Kasumi-1 (cell line): ENCODE data around the gene SCYL1.
"Not testable (repeated sequence)": the region's sequence is repeated elsewhere in the genome, so short reads cannot be mapped to it uniquely, and the experiment has no call there.

Experiments used
- DNase-seq, 2 experiments: peaks; one replicate each; lab custom pipeline; 2025; lab: John Stamatoyannopoulos, UW

Gene SCYL1

DNA sequence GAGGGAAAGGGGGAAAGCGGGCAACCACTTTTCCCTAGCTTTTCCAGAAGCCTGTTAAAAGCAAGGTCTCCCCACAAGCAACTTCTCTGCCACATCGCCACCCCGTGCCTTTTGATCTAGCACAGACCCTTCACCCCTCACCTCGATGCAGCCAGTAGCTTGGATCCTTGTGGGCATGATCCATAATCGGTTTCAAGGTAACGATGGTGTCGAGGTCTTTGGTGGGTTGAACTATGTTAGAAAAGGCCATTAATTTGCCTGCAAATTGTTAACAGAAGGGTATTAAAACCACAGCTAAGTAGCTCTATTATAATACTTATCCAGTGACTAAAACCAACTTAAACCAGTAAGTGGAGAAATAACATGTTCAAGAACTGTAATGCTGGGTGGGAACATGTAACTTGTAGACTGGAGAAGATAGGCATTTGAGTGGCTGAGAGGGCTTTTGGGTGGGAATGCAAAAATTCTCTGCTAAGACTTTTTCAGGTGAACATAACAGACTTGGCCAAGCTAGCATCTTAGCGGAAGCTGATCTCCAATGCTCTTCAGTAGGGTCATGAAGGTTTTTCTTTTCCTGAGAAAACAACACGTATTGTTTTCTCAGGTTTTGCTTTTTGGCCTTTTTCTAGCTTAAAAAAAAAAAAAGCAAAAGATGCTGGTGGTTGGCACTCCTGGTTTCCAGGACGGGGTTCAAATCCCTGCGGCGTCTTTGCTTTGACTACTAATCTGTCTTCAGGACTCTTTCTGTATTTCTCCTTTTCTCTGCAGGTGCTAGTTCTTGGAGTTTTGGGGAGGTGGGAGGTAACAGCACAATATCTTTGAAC is 19.2 kb upstream of the SCYL1 start:
- no peak for DNase-seq

DNA sequence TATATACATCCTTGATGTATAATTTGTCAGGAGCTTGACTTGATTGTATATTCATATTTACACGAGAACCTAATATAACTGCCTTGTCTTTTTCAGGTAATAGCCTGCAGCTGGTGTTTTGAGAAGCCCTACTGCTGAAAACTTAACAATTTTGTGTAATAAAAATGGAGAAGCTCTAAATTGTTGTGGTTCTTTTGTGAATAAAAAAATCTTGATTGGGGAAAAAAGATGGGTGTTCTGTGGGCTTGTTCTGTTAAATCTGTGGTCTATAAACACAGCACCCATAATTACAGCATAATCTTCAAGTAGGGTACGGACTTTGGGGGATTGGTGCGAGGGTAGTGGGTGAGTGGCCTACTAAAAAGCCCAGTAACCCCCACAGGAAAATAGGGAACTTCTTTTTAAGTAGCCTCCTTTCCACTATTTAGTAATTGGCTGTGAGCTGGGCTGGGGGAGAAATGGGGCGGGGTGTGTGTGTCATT is 18.6 kb upstream of the SCYL1 start:
- peak in 1 of 2 experiments; percentile 43 for DNase-seq

DNA sequence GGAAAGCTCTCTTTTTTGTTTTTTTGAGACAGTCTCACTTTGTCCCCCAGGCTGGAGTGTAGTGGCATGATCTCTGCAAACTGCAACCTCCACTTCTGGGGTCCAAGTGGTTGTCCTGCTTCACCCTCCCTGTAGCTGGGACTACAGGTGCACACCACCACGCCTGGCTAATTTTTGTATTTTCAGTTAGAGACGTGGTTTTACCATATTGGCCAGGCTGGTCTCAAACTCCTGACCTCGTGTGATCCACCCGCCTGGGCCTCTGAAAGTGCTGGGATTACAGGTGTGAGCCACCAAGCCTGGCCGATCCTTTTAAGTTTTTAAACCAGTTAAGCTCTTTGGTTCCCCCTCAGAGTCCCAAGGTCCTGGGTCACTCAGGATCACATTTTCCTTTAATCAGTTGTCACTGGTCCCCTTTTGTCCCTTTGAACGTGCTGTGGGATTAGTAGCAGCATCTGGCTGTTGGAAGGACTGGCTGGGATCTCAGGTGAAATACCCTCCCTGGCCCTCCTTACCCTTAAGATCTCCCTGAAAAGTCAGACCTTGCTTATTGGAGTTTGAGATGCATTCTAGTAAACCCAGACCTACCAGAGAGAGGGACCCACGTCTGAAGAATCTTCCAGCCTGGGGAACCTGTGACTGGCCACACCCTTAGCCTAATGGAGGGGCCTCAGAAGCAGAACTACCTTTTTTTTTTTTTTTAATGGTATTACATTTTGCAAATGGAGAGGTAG is 17.9 kb upstream of the SCYL1 start:
- peak; percentile 67 to 72 for DNase-seq

DNA sequence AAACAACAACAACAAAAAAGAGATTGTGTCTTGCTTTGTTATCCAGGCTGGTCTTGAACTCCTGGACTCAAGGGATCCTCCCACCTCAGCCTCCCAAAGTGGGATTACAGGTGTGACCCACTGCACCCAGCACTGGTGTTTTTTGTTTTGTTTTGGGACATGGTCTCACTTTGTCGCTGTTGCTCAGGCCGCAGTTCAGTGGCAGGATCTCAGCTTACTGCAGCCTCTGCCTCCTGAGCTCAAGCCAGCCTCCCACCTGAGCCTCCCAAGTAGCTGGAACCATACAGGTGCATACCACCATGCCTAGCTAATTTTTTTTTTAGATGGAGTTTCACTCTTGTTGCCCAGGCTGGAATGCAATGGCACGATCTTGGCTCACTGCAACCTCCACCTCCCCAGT is 12.6 kb upstream of the SCYL1 start:
- DNase-seq = not testable (repeated sequence)

DNA sequence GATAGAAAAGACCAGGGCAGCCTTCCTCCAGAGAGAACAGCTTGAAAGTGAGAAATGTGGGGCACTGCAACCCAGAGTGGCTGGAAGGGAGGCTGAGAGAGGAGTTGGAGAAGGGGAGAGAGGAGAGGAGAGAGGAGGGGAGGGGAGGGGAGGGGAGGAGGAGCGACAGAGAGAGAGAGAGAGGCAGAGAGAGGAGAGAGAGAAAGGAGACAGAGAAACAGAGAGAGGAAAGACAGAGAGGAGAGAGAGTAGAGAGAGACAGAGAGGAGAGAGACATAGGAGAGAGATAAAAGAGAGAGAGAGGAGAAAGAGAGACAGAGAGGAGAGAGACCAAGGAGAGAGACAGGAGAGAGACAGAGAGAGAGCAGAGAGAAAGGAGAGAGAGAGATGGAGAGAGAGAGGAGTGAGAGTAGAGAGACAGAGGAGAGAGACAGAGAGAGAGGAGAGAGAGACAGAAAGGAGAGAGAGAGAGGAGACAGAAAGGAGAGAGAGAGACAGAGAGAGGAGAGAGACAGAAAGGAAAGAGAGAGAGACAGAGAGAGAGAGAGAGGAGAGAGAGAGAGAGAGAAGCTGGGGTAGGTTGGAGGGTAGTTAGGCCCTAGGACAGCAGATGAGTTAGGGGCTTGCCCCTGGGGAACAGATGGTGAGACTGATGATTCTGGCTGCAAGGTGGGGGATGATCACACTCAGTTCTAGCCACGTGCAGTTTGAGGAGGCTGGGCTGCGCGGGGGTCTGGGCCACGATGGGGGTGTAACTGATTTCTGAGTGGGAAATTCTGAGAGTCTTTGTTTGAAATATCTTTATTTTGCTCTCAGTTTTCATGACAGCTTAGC is 8.5 kb upstream of the SCYL1 start:
- no peak for DNase-seq

DNA sequence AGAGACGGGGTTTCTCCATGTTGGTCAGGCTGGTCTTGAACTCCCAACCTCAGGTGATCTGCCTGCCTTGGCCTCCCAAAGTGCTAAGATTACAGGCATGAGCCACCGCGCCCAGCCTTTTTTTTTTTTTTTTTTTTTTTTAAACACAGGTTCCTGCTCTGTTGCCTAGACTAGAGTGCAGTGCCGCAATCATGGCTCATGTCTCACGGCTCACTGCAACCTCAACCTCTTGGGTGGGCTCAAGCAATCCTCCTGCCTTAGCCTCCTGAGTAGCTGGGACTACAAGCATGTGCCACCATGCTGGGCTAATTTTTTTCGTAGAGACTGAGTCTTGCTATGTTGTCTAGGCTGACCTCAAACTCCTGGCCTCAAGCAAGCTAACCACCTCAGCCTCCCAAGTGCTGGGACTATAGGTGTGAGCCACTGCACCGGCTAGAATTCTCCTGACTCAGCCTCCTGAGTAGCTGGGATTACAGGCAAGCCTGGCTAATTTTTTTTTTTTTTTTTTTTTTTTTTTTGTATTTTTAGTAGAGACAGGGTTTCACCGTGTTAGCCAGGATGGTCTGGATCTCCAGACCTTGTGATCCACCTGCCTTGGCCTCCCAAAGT is 5.8 kb upstream of the SCYL1 start:
- not testable (repeated sequence) for DNase-seq

DNA sequence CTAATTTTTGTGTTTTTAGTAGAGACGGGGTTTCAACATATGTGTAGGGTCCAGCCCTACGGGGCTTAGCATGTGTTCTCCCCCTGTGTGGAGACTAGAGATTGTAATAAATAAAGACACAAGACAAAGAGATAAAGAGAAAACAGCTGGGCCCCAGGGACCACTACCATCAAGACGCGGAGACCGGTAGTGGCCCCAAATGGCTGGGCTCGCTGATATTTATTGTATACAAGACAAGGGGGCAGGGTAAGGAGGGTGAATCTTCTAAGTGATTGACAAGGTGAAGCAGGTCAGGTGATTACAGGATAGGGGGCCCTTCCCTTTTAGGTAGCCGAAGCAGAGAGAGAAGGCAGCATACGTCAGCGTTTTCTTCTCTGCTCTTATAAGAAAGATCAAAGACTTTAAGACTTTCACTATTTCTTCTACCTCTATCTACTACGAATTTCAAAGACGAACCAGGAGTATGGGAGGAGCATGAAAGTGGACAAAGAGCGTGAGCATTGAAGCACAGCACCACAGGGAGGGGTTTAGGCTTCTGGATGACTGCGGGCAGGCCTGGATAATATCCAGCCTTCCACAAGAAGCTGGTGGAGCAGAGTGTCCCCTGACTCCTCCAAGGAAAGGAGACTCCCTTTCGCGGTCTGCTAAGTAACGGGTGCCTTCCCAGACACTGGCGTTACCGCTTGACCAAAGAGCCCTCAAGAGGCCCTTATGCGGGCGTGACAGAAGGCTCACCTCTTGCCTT is 2.9 kb upstream of the SCYL1 start:
- not testable (repeated sequence) for DNase-seq

DNA sequence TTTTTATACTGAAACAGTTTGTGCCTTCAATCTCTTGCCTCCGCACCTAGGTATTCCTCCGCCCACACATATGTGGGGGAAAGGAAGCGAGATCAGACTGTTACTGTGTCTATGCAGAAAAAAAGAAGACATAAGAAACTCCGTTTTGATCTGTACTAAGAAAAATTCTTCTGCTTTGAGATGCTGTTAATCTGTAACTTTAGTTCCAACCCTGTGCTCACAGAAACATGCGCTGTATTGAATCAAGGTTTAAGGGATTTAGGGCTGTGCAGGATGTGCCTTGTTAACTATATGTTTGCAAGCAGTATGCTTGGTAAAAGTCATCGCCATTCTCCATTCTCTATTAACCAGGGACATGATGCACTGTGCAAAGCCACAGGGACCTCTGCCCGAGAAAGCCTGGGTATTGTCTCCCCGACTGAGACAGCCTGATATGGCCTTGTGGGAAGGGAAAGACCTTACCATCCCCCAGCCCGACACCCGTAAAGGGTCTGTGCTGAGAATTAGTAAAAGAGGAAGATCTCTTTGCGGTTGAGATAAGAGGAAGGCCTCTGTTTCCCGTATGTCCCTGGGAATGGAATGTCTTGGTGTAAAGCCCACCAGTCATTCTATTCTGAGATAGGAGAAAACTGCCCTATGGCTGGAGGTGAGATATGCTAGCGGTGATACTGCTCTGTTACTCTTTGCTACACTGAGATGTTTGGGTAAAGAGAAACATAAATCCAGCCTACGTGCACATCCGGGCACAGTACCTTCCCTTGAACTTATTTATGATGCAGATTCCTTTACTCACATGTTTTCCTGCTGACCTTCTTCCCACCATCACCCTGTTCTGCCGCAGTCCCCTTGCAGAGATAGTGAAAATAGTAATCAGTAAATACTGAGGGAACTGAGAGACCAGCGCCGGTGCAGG is 1.9 kb upstream of the SCYL1 start:
- DNase-seq = peak; percentile 80 to 84

DNA sequence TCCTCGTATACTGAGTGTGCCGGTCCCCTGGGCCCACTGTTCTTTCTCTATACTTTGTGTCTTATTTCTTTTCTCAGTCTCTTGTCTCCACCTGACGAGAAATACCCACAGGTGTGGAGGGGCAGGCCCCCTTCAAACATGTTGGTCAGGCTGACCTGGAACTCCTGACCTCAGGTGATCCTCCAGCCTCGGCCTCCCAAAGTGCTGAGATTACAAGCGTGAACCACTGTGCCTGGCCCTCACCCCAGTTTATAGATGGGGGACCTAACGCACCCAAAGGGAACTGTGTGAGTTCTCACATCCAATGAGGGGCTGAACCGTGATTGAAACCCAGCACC is 1.3 kb upstream of the SCYL1 start:
- DNase-seq = not testable (repeated sequence)

DNA sequence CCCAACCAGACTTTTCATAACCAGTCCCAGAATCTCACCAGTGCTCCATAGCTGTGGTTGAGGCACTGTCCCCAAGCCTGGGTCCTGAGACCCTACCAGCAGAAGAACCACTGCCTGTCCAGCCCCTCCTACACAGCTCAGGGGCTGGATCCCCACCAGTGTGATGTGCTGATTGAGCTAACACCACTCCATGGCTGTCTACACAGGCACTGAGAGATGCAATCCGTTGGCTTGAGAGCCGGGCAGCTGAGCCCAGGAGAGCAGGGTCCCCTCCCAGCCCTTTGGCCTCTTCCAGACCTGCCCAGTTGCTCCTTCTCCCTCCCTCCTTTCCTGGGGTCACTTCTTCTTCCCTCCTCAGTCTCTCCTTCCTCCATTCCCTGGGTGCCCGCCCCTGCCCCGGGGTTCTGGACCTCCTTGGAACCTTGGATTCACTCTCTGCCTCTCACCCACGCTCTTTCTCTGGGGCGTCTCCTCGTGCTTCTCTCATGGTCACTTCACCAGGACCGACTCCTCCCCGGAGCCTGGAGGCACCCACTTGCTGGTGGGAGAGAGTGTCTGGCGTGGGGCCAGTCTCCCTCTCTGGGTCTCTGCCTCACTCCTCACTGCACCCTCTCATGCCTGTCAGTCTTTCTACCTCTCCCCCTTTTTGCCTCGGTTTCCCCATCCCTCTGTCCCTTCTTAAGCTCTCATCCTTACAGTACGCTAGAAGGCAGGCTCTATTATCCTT is 706 bp upstream of the SCYL1 start:
- DNase-seq = no peak

DNA sequence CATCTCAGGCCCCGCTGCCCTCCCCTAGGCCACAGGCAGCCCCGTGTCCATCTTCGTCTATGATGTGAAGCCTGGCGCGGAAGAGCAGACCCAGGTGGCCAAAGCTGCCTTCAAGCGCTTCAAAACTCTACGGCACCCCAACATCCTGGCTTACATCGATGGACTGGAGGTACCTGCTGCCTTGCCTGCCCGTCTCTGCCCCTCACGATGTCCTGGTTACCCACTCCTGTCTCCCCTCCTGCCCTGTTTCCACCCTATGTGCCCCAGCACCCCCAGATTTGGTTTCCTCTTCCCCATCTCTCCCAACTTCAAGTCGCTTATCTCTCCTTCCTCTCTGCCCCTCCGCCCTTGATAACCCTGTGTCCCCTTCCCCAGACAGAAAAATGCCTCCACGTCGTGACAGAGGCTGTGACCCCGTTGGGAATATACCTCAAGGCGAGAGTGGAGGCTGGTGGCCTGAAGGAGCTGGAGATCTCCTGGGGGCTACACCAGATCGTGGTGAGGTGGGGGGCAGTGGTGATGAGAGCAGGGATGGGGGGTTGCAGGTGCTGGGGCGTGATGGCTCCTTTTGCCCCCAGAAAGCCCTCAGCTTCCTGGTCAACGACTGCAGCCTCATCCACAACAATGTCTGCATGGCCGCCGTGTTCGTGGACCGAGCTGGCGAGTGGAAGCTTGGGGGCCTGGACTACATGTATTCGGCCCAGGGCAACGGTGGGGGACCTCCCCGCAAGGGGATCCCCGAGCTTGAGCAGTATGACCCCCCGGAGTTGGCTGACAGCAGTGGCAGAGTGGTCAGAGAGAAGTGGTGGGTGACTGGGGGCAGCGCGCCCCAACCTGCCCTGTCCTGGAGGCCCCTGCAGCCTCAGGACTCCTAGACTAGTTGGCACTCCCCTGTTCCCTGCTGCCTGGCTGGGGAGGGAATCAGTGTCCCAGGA is 930 bp downstream of the SCYL1 start:
- no peak for DNase-seq

DNA sequence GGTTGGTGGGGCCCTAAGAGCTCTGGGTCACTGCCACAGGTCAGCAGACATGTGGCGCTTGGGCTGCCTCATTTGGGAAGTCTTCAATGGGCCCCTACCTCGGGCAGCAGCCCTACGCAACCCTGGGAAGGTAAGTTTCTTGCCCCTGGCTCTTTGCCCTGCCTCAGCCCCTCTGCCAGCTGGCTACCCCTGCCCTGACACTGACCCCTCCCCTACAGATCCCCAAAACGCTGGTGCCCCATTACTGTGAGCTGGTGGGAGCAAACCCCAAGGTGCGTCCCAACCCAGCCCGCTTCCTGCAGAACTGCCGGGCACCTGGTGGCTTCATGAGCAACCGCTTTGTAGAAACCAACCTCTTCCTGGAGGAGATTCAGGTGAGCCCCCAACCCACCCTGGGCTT is 1.9 kb downstream of the SCYL1 start:
- DNase-seq = no peak

DNA sequence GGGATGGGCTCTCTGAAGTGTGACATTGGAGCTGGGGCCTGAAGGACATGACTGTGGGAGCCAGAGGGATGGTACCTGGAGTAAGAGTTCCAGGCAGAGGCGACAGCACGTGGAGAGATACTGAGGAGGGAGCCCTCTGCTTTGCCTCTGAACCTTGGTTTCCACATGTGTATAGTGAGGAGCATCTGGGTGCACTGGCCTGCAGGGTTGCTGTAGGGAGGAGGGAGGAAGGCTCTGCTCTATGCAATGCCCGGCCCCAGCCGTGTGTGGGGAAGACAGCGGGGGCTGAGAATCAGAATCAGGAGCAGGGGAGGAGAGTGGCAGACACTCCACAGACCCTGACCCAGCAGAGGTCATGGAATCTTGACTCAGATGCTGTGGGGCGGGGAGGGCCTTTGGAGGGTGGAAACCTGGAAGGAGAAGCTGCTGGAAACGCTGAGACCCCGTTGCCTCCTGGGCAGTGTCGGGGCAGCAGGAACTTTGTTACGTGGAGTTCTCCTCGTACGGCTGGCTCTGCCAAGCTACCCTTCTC is 4.0 kb downstream of the SCYL1 start:
- DNase-seq = no peak

DNA sequence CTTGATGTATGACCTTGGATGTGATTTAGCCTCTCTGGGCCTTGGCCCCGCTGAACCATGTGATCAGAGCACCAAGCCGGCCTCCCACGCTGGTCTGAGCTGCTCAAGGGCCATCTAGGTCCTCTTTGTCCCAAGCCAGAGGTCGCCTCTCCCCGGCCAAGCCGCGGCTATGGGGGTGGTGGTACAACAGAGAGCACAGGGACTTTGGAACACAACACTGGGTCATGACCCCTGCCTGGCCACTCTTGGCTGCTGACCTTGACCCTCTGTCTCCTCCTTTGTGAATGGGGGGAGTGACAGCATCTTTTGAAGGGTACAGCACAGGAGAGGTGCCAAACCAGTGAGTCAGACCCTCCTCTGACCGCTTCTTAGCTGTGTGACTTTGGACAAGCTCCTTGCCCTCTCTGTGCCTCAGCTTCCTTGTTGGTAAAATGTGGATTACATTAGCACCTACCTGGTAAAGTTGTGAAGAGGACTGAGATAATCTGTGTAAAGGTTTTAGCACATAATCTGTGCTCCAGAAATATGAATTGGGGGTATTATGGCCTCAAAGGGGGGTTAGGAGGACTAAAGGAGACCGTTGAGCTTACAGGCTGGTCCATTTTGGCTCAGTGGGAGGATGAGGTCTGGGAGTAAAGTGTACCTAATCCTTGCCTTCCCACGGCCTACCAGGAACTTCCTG is 4.7 kb downstream of the SCYL1 start:
- DNase-seq = no peak

DNA sequence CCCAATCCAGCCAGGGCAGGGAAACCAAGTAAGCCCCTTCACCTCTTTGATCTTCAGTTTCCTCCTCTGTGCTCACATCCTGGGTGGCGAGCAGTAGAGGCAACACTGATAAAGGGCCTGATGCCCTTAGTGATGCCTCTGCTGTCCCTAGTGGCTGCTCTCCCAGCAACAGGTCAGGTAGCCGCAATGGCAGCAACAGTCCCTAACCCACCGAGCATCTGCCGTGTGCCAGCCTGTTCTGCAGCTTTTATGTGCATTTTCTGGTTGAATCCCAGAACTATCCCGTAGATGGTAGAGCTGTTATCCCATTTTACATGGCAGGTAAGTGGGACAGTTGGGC is 5.2 kb downstream of the SCYL1 start:
- peak in 1 of 2 experiments; percentile 46 for DNase-seq

DNA sequence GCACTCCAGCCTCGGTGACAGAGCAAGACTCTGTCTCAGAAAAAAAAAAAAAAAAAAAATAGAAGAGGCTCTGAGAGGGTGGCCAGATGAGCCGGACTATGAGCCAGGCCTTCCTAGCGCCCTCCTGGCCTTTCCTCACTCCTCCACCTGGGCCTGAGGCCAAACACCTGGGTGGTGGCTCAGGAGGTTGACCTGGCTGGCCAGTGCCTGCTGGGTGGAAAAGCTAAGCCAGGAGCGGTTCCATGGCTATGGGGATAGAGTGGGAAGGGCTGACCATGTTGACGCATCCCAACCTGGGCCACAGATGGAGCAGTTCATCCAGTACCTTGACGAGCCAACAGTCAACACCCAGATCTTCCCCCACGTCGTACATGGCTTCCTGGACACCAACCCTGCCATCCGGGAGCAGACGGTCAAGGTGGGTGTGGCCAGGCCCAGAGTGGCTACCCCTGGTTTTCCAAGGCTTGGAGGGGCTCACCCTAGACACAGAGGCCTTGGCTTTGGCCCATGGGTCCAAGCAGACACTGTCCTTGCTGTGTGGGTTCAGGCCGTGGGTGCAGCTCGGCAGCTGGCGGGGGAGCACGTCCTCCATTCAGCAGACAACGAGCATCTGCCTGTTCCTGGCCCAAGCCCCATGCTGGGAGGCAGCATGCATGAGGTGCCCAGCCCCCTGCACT is 7.6 kb downstream of the SCYL1 start:
- no peak for DNase-seq

DNA sequence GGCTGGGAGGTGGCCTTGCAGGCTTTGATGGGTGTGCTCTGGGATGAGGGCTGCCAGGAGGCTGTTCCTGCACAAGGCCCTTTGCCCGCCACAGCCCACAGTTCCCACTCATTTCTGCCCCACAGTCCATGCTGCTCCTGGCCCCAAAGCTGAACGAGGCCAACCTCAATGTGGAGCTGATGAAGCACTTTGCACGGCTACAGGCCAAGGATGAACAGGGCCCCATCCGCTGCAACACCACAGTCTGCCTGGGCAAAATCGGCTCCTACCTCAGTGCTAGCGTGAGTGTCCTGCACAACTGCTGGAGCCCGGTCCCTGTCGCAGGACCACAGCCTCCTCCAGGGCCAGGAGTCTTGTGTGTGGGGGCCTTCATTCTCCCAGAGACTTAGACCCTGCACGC is 10.2 kb downstream of the SCYL1 start:
- DNase-seq = no peak
